CD4-positive, alpha-beta T cell treated with Interleukin-17A for 1 hour (primary cell): ENCODE measurements around the gene PRCC.

Experiments used
- DNase-seq: peaks from one replicate; pipeline ENCODE4 v3.0.0-alpha.2; 2020

The PRCC gene

DNA sequence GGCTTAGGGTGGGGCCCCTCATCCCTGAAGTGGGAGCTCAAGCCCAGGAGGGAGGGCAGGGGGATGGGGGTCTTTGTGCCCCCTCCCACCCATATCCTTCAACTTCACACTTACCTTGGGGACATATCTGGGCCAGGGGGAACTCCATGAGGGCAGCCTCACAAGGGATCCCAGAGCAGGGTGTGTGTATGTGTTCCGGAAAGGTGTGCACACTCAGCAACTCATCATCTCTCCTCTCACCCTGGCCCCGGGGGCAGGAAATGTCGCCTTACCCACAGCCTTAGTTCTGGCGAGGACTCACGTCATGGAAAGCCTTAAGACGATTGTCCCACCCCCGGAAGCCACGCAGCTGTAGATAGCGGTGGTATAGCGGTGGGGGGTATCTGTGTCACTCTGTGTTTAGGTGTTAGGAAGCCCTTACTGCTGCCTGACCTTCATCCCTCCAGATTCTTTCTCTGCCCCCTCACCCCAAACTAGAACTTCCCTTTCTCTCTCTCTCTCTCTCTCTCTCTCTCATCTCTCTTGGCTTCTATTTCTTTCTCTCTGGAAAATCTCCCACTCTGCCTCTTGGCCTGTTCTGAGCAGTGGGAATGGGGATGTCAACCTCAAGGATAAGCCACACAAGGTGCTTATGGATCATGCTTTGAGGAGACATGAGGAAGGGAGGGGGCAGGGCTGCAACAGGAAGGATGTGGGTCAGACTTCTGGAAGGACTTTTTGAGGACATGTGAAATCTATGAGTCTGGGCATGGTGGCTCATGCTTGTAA lies 49.4 kb downstream of the PRCC start, which contains the start of gene SH2D2A:
Gene SH2D2A (minus strand): TSS at position 288 of the 768 bp plus-strand sequence. CDS start 140 bp downstream, at position 148.
- DNase-seq = peak; percentile 98

DNA sequence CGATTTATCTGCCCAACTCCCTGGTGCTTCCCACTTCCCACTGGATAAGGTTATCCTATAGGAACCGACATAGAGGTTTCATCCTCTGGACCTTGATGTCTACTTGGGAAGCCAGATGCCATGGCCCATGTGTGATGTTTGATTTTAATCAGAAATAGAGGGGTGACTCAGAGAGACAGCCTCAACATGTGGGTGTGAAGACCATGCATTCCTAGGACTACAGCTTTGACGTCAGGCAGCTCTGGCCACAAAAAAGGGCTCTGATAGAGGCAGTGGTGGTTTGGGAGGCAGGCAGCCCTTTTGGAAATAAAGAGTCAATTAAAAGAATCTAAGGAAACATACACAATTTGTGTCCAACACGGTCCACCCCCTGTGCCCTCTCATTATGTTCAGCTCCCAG lies 54.5 kb downstream of the PRCC start:
- no peak for DNase-seq

DNA sequence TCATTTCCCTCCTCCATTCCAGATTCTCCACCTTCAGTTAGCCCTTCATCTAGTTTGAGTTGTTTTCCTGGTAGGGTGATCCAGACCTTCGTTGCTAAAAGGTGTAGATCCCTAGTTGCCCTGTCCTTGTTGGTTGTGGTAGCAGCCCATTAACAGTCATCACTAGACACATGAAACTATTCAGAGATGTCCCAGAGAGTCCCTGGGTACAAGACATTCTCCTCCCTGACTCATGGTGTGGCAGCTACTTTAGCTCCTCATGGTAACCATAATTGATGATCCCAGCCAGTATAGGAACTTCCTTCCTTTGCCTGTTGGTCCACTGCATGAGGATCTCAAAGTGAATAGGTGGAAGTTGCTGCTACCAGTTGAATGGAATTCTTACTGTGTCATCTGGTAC lies 55.3 kb downstream of the PRCC start:
- no peak for DNase-seq

DNA sequence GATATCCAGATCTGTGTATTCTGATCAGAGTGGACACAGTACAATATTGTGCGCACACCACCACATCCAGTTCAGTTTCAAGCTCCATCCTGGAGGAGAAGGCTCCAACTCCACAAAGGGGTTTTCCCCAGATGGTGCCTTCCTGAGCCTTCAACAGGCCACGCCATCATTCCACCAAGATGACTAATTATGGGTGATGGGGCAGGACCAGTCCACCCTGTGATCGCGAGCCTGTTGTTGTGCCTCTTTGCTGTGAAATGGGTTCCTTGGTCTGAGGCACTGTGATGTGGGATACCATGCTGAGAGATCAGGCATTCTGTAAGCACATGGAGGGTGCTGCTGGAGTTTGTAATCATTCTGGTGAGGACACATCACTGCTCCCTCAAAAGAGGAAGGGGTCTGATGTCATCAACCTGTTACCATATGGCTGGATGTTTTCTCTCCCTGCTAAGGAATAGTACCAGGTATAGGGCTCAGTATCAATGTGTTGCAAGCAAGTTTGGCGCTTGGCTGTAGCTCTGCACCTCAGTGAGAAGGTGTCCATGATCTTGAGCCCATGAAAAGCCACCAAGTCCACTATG lies 56.0 kb downstream of the PRCC start:
- DNase-seq = no peak

DNA sequence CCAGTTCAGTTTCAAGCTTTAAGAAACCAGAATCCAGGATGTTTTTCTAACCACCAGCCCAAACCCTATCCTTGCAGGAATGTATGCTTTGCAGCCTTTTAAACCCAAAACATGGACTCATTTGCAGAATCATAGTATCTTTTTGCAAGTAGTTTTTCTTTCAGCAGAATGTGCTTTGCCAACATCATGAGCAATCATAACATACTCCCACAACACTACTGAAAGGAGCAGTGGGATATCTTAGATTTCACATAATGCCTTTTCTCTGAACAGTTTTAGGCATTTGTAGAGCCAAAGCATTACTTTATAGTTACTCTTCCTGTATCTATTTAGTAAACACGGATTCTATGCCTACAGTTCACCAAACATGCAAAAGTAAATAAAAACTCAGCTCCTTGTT lies 59.3 kb downstream of the PRCC start:
- no peak for DNase-seq

DNA sequence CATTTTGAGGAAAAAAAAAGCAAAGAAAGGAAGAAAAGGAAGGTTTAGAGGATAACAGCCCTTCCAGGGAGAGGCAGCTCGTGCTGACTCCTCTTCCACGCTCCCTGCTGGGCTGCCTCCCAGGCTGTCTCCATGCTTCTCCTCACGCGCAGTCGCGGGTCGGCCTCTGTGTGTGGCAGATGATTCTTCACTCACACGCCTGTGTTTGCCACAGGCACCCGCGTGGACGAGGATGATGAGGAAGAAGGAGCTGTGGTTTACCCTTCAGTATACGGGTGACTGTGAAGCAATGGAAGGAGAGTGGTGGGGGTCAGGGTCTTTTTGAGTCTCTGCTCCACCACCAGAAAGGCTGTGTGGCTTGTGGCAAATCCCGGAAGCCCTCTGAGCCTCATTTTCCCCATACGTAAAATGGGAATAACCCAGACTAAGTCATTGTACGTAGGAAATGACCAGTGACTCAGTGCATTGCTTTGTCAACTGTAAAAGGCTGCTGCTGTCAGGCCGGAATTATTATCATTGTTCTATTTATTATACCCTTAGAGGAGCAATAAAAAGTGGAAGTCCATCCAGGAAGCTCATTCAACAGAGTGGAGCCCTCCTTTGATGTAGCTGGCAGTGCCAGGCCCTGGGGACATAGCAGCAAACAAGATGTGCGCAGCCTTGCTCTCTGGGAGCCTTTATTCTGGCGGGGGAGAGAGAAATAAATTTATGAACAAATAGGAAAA lies 61.2 kb downstream of the PRCC start:
- DNase-seq = no peak

DNA sequence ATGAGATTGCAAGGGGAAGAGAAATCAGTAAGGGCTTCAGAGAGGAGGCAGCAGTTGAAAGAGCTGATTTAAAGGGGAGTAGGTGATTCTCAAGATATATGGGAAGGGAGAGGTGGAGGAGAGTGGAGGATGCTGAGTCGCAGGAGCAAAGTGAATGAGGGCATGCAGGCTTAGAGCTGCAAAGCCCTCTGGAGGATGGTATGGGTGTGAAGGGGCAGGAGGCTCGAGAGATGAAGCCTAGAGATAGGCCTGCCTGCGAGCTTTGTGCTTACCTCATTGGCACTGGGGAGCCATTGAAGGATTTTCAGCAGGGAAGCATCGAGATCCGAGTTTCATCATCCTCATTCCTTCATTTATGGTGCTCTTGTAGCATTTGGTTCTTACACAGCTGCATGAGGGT lies 65.1 kb downstream of the PRCC start:
- DNase-seq = no peak

DNA sequence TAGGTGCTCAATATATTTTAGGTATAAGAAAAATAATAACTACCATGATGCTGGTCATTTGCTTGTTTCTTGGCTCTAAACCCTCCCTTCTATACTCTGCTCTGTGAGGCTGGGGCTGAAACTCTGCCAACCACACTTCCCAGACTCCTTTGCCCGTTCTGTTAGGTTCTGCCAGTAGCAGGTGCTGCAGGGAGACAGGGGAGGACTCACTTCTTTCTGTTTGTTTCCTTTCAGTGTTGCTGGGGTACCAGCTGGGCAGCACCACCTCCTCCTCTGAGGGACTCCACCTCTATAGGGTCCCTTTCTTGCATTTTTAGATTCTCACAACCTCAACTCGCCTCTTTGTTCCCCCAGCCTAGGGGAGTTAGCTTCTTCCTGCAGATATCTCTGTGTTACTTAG lies 66.3 kb downstream of the PRCC start:
- DNase-seq = peak; percentile 38

DNA sequence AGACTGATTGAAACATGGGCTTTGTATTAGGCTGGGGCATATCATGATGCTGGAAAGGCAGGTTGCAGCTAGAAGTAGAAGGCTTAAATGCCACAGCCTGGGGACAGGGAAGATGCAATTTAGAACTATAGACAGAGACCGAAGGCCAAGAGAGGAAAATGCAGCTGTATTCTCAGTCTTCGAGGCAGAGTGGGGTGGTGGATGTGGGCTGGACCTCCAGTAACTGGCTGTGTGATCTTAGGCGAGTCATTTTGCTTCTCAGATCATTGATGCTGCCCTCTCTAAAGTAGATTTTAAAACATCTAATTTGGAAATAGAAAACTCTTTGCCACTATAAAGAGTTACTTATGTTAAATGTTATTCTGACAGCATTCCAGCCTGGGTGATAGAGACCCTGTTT lies 67.0 kb downstream of the PRCC start:
- DNase-seq = no peak

DNA sequence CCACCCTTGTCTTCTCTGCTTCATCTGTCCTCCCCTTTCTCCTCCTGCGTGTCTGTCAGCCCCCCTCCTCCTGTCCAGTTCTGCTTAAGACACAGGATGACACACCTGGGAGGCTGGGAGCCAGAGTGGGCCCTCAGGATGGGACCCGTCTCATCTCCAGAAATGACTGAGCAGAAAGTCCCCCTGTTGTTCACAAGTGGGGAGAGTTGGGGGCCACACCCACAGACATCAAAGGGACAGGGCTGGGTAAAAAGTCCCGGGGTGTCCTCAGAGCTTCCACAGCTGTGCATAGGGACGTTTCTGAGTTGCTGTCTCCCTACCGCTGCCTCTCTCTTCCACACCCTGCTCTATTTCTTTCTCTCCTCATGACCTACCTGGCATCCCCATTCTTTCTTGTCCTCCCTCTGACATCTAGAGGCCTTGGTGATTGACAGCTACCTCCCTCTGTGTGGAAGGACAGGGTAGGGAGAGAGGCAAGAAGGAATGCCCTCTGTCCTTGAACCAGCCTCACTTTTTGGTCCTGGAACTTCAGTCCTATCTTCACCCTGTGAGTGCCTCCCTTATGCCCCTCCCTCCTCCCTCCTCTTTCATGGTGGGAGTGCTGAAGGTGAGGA lies 68.8 kb downstream of the PRCC start:
- peak; percentile 59 for DNase-seq

DNA sequence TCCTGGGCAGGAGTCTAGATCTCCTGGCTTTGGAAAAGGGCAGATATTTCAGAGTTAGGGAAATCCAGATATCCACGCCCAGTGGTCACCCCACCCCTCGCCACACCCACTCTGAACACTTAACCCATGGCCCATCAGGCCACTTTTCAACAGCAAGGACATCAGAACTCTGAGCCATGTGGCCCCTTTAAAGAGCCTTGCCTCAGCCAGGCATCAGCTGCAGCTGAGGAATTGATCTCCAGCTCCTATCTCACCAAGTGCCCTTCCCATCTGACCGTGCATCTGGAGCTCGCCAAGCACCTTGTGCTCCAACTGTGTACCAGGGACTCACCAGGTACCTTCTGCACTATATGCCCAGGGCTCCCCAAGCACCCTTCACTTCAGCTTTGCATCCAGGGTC lies 69.6 kb downstream of the PRCC start:
- DNase-seq = no peak

DNA sequence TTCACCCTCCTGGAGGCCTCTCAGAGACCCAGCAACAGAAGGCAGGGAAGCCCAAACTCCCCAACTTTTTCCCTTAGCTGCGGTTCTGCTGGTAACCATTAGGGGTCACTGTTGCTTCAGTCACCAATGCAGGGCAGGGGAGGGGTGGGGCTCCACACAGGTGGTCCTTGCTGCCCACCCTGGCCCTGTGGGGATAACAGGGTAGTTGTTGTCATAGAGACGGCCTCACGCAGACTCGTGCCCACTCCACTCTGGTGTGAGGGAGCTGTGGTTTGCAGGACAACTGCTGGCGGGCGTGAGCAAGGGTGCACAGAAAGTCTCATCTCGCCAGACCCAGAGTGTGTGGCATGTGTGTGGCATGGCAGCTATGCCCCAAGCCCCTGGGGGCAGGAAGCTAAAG lies 71.6 kb downstream of the PRCC start:
- peak; percentile 68 for DNase-seq

DNA sequence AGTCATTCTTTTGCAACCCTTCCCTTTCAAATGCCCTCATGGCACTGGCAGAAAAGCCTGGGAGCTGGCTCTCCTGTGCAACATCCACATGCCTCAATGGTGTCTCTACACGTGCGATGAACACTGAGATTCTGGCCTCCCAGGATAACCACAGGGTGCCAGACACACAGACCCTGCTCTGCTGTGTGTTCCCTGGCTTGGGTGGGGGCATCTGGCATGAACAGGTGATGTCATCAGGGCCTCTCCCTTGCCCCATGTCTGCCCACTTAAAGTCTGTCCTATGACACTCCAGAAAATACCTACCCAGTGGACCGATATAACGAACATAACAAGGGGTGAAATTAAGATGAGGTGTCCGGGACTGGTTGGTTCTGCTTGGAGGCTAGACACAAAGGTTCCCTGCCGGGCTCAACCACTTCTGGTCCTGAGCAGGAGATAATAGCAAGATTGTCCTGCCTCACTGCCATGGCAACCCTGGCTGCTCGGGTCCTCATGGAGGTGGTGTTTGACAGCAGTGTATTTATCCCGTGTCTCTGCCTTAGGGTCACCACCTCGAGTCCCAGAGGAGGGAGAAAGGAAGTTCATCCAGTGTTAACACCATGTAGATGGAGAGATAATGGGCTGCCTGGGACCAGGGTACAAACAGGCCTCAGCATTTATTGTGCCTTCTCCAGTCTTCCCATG lies 72.2 kb downstream of the PRCC start:
- no peak for DNase-seq

DNA sequence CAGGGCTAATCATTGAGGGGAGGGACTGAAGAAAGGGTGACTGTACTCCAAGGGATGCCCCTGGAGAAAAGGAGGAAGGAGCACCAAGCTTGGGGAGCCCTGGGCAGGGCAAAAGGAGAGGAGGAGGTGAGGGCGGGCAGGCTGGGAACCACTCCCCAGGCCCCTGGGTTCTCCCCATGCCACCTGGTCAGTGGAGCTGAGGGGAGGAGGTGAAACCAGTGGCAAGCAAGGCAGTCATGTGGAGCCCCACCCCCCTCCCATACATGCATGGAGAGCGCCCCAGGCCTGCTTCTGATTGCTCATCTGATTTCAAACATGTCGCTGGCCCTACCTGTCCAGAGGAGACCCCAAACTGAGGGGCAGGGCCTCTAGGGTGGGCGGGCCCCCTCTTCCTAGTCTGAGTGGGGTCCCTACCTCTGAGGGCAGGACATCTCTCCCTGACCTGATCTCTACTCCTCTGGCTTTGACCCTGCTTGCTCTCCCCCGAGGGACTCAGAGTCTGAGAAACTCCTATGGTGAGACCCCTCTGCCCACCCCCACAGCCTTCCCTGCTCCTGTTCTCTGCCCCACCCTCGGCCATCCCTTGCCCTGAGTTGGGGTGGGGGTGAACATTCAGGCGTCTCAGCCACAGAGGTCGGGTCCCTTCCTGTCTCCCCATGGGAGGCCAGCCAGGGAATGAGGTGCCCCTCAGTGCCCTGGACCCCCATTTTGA lies 73.0 kb downstream of the PRCC start:
- DNase-seq = no peak

DNA sequence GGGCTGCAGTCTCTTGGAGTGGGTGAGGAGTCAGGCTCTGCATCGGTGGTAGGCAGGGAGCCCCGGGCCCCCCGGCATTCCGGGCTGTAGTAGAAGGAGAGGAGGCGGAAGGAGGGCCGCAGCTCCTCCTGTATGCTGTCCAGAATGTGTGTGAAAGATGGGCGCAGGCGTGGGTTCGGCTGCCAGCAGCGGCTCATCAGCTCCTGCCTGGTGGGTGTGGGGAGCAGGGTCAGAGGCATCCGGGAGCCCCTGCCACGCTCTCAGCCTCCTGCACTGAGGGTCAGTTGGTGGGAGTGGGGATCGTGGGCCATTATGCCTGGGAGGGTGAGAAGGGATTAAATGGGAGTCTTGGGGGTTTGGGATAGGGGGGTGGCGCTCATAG lies 73.6 kb downstream of the PRCC start:
- no peak for DNase-seq

DNA sequence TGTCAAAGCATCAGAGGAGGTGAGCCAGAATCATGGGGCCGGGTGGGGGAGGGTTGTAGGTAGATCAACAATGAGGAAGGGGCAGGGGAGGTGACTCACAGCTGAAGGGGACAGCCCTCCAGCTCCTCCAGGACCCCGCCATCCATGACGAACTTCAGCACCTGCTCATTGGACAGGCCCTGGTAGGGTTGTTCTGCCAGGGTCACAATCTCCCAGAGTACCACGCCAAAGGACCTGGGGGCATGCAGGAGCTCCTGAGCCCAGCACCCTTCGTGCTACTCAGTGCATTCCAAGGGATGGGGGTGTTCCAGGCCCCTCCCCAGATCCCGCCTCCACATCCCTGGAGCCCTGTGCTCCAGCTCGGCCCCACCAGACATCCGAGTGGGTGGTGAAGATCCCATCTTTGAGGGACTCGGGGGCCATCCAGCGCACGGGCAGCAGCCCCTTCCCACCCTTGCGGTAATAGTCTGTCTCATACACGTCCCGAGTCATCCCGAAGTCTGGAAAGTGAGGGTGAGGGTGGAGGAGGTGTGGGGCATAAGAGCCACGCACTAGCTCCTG lies 74.0 kb downstream of the PRCC start:
- no peak for DNase-seq

DNA sequence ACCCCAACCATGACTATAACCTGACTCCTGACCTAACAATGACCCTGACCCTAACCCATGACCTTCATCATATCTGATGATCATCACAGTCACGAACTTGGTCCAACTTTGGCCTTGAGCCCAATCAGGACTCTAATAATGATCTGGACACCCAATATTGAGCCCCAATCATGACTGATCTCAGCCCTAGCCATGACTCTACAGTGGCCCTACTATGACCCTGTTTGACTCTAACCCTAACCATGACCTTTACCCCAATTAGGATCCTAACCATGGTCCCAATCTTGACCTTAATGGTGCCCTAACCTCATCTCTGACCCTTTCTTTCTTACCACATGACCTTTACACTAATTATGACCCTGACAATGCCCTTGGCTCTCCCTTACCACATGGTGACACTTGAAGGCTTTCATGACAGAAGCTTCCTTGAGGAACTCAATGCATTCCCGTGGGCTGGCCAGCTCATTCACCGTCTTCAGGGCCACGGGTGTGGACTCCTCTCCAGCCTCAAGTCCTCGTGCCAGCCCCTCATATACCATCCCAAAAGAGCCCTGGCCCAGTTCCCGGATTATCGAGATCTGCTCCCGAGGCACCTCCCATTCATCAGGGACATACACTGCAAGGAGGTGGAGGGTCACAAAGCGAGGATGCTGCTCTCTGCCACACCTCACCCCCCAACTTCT lies 75.4 kb downstream of the PRCC start:
- no peak for DNase-seq

DNA sequence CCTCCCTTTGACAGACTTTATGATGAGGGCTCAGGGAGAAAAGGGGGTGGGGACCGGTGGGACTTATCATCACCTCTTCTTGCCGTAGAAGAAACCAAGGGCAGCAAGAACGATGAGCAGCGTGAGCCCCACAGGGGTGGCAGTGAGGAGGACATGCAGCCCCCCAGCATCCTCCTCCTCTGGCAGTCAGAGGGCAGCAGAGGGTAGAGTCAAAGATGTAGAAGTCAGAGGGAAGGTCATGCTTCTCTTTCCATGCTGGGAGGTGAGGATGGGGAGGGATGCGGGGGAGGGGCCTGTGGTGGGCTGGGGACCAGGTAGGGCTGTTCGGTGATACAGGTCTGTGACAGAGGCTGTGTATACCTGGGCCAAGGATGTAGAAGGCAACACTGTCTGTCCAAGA lies 76.8 kb downstream of the PRCC start:
- DNase-seq = no peak

DNA sequence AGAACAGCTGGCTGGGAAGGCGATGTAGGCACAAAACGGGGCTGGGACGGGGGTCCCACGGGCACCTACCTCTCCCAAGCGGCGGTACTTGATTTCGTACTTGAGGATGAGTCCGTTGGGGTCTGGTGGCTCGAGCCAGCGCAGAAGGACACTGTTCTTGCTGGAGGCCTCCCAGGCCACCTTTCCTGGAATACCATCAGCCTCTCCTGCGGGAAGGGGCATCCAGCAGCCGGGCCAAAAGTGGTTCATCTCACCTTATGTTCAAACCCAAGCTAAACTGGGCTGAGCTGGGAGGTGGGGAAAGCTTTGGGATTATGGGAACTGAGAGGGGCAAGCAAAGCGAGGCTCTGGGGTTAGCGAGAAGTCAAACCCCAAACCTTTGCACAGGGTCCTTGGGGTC lies 77.3 kb downstream of the PRCC start:
- no peak for DNase-seq

DNA sequence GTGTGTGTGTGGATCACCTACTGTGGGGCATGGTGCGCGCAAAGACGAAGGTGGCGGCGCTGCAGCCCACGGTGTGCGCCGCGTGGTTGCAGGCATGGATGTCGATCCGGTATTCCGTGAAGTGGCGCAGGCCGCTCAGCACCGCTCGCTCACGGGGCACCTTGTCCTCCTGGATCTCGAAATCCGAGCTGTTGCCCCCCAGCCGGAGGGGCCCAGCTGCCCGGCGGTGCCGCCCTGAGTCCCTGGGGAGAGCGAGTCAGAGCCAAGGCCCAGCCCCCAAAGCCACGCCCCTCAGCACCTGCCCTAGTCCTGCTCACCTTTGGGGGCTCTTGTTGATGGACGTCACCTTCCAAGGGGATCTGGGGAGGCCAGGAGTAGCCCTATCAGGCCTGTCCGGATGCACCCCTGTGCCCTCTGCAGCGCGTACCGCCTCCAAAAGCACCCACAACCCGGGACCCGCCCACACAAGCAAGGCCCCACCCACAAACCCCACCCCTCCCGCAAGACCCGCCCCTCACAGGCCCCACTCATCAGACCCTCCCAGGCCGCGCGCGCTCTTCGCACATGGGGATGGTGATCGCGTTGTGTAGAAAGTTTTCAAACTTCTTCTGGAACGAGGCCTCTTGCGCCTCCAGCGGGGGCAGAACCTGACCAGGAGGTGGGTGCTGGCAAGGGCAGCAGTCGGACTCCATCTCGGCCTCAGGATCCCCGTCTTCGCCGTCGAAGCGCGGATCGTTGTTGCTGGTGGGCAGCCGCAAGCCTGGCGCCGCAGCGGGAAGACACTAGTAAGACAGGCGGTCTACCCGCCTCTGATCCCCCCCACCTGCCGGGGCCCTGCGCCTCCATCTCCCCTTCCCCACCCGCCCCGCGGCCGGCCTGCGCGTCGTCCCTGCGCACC lies 78.0 kb downstream of the PRCC start:
- peak; percentile 50 for DNase-seq
